HEK293 (cell line): ENCODE measurements around the gene CCDC30.
A peak's percentile ranks its signal among the peaks of the same experiment; 100 is the strongest.

Source experiments
- CTCF ChIA-PET: fragments of 350-600 bp; formaldehyde crosslinking; extraction: SDS; loops from one replicate; lab custom pipeline; 2021; ENCODE audit warnings: antibody characterized with exemption; lab: Yijun Ruan, JAX
- POLR2A ChIA-PET: fragments of 300-600 bp; formaldehyde crosslinking; extraction: SDS; loops from one replicate; lab custom pipeline; 2020; ENCODE audit warnings: antibody characterized with exemption, inconsistent platforms; lab: Yijun Ruan, JAX
- H3K27ac ChIP-seq: fragments of 200-500 bp; sonication (Bioruptor generic); 2 replicates; pipeline ENCODE4 v1.5.1; 2014; ENCODE audit warnings: low read depth, low read length, control low read depth, inconsistent platforms; ENCODE audit errors: extremely low read depth
- H3K36me3 ChIP-seq, 2 experiments: fragments of 200-500 bp in 1 of 2; sonication (Bioruptor generic) in 1 of 2; 1 replicate in 1 of 2; 2 replicates in 1 of 2; pipeline ENCODE4 v1.5.1; 2014 to 2017; ENCODE audit warnings: inconsistent platforms in 2 of 2, low read length in 2 of 2; ENCODE audit not compliant: control insufficient read depth in 2 of 2, insufficient read depth in 1 of 2
- H3K4me1 ChIP-seq: fragments of 200-500 bp; sonication (Bioruptor generic); 2 replicates; pipeline ENCODE4 v1.5.1; 2014; ENCODE audit warnings: mild to moderate bottlenecking, low read length, inconsistent platforms; ENCODE audit not compliant: control insufficient read depth, insufficient read depth
- H3K4me3 ChIP-seq: 2 replicates; pipeline ENCODE4 v1.5.1; 2011; ENCODE audit warnings: low read depth, mild to moderate bottlenecking, control low read depth, low read length, moderate library complexity
- H3K9me3 ChIP-seq: fragments of 200-500 bp; sonication (Bioruptor generic); 2 replicates; pipeline ENCODE4 v1.5.1; 2014; ENCODE audit warnings: low read depth, low read length, inconsistent platforms; ENCODE audit not compliant: control insufficient read depth, insufficient read depth
- EGR2 ChIP-seq: fragments of 450-650 bp; formaldehyde crosslinking; IDR thresholded peaks from 2 replicates; pipeline ENCODE4 v1.5.1; 2016; ENCODE audit warnings: low read depth, missing biosample characterization, missing genetic modification characterization
- IKZF3 ChIP-seq: fragments of 450-650 bp; IDR thresholded peaks from 2 replicates; pipeline ENCODE4 v1.5.0; 2018; ENCODE audit warnings: missing biosample characterization, mild to moderate bottlenecking, missing genetic modification characterization, moderate library complexity
- MZF1 ChIP-seq: fragments of 450-650 bp; formaldehyde crosslinking; IDR thresholded peaks from 2 replicates; pipeline ENCODE4 v1.5.1; 2017; ENCODE audit warnings: missing biosample characterization, missing genetic modification characterization, borderline replicate concordance
- SALL2 ChIP-seq: fragments of 450-650 bp; formaldehyde crosslinking; IDR thresholded peaks from 2 replicates; pipeline ENCODE4 v1.5.0; 2017; ENCODE audit warnings: missing biosample characterization, mild to moderate bottlenecking, missing genetic modification characterization, borderline replicate concordance
- YY2 ChIP-seq: fragments of 450-650 bp; formaldehyde crosslinking; IDR thresholded peaks from 2 replicates; pipeline ENCODE4 v1.5.1; 2016; ENCODE audit warnings: missing biosample characterization, missing genetic modification characterization
- ZFHX2 ChIP-seq: fragments of 450-650 bp; formaldehyde crosslinking; conservative IDR thresholded peaks from 2 replicates; pipeline ENCODE4 v1.5.1; 2016; ENCODE audit warnings: missing biosample characterization, missing genetic modification characterization
- ZNF121 ChIP-seq: fragments of 450-650 bp; formaldehyde crosslinking; IDR thresholded peaks from 2 replicates; pipeline ENCODE4 v1.5.1; 2016; ENCODE audit warnings: missing biosample characterization, missing genetic modification characterization
- ZNF16 ChIP-seq: fragments of 450-650 bp; formaldehyde crosslinking; IDR thresholded peaks from 2 replicates; pipeline ENCODE4 v1.5.1; 2016; ENCODE audit warnings: low read depth, missing biosample characterization, missing genetic modification characterization
- ZNF184 ChIP-seq: fragments of 450-650 bp; IDR thresholded peaks from 2 replicates; pipeline ENCODE4 v1.5.1; 2018; ENCODE audit warnings: missing biosample characterization, mild to moderate bottlenecking, missing genetic modification characterization
- ZNF23 ChIP-seq: fragments of 450-650 bp; formaldehyde crosslinking; IDR thresholded peaks from 2 replicates; pipeline ENCODE4 v1.5.1; 2016; ENCODE audit warnings: missing biosample characterization, missing genetic modification characterization, borderline replicate concordance
- ZNF266 ChIP-seq: fragments of 450-650 bp; formaldehyde crosslinking; IDR thresholded peaks from 2 replicates; pipeline ENCODE4 v1.5.1; 2016; ENCODE audit warnings: missing biosample characterization, missing genetic modification characterization, low read depth
- ZNF311 ChIP-seq: fragments of 450-650 bp; formaldehyde crosslinking; IDR thresholded peaks from 2 replicates; pipeline ENCODE4 v1.5.1; 2017; ENCODE audit warnings: missing biosample characterization, missing genetic modification characterization, borderline replicate concordance
- ZNF366 ChIP-seq: fragments of 450-650 bp; formaldehyde crosslinking; conservative IDR thresholded peaks from 2 replicates; pipeline ENCODE4 v1.5.1; 2016; ENCODE audit warnings: missing biosample characterization, missing genetic modification characterization
- ZNF433 ChIP-seq: fragments of 450-650 bp; formaldehyde crosslinking; IDR thresholded peaks from 2 replicates; pipeline ENCODE4 v1.5.1; 2016; ENCODE audit warnings: missing biosample characterization, missing genetic modification characterization, low read depth
- ZNF521 ChIP-seq: fragments of 450-650 bp; formaldehyde crosslinking; IDR thresholded peaks from 2 replicates; pipeline ENCODE4 v1.5.1; 2017; ENCODE audit warnings: missing biosample characterization, mild to moderate bottlenecking, missing genetic modification characterization
- ZNF549 ChIP-seq: fragments of 450-650 bp; IDR thresholded peaks from 2 replicates; pipeline ENCODE4 v1.5.1; 2018; ENCODE audit warnings: missing biosample characterization, missing genetic modification characterization, mild to moderate bottlenecking, inconsistent platforms, moderate library complexity
- ZNF768 ChIP-seq: fragments of 450-650 bp; formaldehyde crosslinking; IDR thresholded peaks from 2 replicates; pipeline ENCODE4 v1.5.1; 2018; ENCODE audit warnings: missing biosample characterization, mild to moderate bottlenecking, missing genetic modification characterization
- ZNF837 ChIP-seq: fragments of 450-650 bp; formaldehyde crosslinking; IDR thresholded peaks from 2 replicates; pipeline ENCODE4 v1.5.1; 2016; ENCODE audit warnings: missing biosample characterization, missing genetic modification characterization
- TF ChIP-seq, protein P1 (sequence below): fragments of 450-650 bp; formaldehyde crosslinking; IDR thresholded peaks from 2 replicates; pipeline ENCODE4 v1.5.1; 2017; ENCODE audit warnings: missing biosample characterization, missing genetic modification characterization
- TF ChIP-seq, protein P2 (sequence below): fragments of 450-650 bp; formaldehyde crosslinking; IDR thresholded peaks from 2 replicates; pipeline ENCODE4 v1.5.1; 2017; ENCODE audit warnings: missing biosample characterization, missing genetic modification characterization
- TF ChIP-seq, protein P3 (sequence below): fragments of 450-650 bp; formaldehyde crosslinking; IDR thresholded peaks from 2 replicates; pipeline ENCODE4; 2016; ENCODE audit warnings: missing biosample characterization, missing genetic modification characterization

The CCDC30 gene

DNA sequence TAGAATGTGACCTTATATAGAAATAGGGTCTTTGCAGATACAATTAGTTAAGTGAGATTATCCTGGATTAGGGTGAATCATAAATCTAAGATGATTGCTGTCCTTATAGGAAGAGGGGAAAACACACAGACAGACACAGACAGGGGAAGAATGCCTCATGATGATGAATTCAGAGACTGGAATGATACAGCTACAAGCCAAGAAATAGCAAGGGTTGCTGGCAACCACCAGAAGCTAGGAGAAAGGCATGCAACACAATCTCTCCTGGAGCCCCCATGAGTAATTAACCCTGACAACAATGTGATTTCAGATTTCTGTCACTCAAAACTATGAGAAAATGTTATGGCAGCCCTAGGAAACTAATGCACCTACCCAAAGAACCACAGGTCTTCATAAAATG, 176.0 kb downstream of the CCDC30 start (continued):
- no peak for TF ChIP-seq ZNF549 (tag by site-specific recombination)

DNA sequence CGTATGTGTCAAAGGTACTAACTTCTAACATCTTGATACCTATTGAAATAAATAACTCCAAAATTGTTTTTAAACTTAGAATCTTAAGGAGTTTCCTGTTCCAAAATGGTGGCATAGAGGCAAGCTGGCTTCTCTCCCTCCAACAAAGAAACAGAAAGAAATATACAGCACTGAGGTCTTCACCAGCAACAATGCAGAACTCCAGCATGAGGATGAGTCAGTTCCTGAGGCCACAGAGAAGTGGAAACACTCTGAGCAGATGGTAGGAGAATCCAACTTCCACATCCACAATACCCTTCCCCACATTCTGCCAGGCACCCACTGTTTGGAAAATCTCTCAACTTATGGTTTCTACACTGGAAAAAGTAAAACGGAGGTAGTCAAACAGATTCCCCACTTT, 183.0 kb downstream of the CCDC30 start:
- Histone ChIP-seq H3K27ac (no peak overlapping the region), H3K36me3 (no peaks in the 10 kb centered on the region), H3K4me3 (no peak overlapping the region), H3K9me3 (no peaks in the 10 kb centered on the region), H3K4me1 (no peaks in the 10 kb centered on the region)
- CTCF ChIA-PET: interaction anchor here (1.2 to 1.8 kb wide), 2 partner anchors 68 to 306 kb away, joined by 4 to 5 read pairs; no protein-coding TSS in a partner anchor
- POLR2A ChIA-PET: no interaction called here
- TF ChIP-seq ZNF266 (tag by site-specific recombination): no peak
- TF ChIP-seq ZNF366: no peak
- no peak for TF ChIP-seq ZNF768 (tag by site-specific recombination)
- TF ChIP-seq YY2 (tag by site-specific recombination): no peak
- no peak for TF ChIP-seq ZNF16 (tag by site-specific recombination)
- no peak for TF ChIP-seq ZNF837 (tag by site-specific recombination)
- no peak for TF ChIP-seq ZNF23
- TF ChIP-seq MZF1: no peak
- TF ChIP-seq ZNF521 (tag by site-specific recombination): no peak
- TF ChIP-seq, protein P1, sequence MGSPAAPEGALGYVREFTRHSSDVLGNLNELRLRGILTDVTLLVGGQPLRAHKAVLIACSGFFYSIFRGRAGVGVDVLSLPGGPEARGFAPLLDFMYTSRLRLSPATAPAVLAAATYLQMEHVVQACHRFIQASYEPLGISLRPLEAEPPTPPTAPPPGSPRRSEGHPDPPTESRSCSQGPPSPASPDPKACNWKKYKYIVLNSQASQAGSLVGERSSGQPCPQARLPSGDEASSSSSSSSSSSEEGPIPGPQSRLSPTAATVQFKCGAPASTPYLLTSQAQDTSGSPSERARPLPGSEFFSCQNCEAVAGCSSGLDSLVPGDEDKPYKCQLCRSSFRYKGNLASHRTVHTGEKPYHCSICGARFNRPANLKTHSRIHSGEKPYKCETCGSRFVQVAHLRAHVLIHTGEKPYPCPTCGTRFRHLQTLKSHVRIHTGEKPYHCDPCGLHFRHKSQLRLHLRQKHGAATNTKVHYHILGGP (tag by site-specific recombination): no peak

DNA sequence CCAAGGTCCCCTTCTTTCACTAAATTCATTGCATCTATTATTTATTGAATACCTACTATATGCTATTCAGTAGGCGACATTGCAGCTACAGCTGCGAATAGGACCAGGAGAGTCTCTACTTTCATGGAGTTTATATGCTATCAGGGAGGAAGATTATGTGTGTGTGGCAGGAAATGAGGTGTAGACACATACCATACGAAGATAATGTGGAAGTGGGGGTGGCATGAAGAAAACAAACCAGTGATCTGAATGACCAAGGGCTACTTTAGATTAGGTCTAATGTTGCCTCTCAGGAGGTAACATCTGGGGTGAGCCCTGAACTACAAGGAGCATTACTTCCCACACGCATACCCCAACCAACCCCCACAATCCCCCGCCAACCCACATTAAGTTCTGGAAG, 194.1 kb downstream of the CCDC30 start:
- Histone ChIP-seq H3K27ac (no peak overlapping the region), H3K4me1 (no peaks in the 10 kb centered on the region), H3K9me3 (no peaks in the 10 kb centered on the region), H3K4me3 (no peak overlapping the region), H3K36me3 (peaks cover 19 to 30% of the 10 kb centered on the region in 2 experiments)
- ChIA-PET CTCF (interaction anchor here (0.7 to 1.5 kb wide), 3 partner anchors 13 to 59 kb away, joined by 4 read pairs; no protein-coding TSS in a partner anchor), POLR2A (interaction anchor here (0.8 to 2.4 kb wide), 6 partner anchors 22 to 206 kb away, joined by 3 to 23 read pairs (median 4); partner anchors contain the start of genes C1orf50, P3H1, YBX1 and ZNF691)
- TF ChIP-seq EGR2 (tag by site-specific recombination): peak; percentile 37; the same call in 1 of the 2 replicates
- peak; percentile 50; the same call in 1 of the 2 replicates for TF ChIP-seq ZFHX2 (tag by site-specific recombination)
- no peak for TF ChIP-seq ZNF184 (tag by site-specific recombination)

DNA sequence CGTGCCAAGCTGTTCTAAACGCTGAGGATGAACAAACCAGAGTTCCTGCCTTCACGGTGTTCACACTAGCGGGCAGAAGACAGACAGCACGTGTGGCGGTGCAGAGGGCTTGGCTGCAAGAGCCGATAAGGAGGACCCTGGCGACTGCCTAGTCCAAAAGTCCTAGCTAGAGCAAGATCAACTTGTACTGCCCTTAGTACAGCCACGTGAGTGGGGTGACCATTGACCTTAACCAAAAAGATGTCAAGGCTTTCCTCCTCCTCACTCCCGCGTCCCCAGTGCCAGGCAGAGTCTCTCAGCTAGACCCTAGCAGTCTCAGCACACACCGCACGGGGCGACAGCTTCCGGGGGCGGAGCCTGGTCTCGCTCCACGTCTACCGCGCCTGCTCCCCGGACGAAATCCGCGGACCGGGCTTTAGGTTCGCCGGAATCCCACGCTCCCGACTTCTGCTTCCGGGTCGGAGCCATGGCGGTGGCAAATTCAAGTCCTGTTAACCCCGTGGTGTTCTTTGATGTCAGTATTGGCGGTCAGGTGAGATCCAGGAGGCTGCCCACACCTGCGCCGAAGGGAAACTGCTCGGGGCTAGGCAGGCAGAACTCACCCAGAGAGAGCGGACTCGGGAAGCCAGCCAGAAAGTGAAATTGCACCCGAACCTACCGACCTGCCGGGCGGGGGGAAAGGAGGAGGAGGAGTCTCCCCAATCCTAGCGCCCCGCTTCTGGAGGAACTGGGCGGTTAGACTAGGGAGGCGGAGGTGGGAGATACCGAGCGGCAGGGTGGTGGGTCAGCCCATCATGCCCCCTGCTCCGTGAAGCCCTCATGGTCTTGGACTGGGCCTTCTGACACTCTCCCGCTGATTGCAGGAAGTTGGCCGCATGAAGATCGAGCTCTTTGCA, 195.1 kb downstream of the CCDC30 start, which contains the start of gene PPIH:
PPIH (plus strand) TSS at position 443 of the 896 bp plus-strand sequence; CDS start at position 467, 24 bp downstream.
- Histone ChIP-seq H3K4me1 (no peaks in the 10 kb centered on the region), H3K27ac (peak within 1 kb of the TSS; percentile 67), H3K36me3 (peaks cover 27 to 39% of the 10 kb centered on the region in 2 experiments), H3K9me3 (no peaks in the 10 kb centered on the region), H3K4me3 (peak within 1 kb of the TSS; percentile 74)
- POLR2A ChIA-PET: interaction anchor here (0.7 to 2.4 kb wide), 10 partner anchors 13 to 466 kb away, joined by 3 to 23 read pairs (median 4); partner anchors contain the start of genes C1orf50, P3H1, YBX1 and ZNF691
- CTCF ChIA-PET: interaction anchor here (0.6 to 1.5 kb wide), 6 partner anchors 14 to 228 kb away, joined by 3 to 4 read pairs (median 4); partner anchors contain the start of gene P3H1
- no peak for TF ChIP-seq ZNF433 (tag by site-specific recombination)
- peak; percentile 100 for TF ChIP-seq ZNF121 (tag by site-specific recombination)
- TF ChIP-seq IKZF3 (tag by site-specific recombination): 0 out of 2 replicates have a peak, but pooled peaks have one; percentile 8
- TF ChIP-seq, protein P2, sequence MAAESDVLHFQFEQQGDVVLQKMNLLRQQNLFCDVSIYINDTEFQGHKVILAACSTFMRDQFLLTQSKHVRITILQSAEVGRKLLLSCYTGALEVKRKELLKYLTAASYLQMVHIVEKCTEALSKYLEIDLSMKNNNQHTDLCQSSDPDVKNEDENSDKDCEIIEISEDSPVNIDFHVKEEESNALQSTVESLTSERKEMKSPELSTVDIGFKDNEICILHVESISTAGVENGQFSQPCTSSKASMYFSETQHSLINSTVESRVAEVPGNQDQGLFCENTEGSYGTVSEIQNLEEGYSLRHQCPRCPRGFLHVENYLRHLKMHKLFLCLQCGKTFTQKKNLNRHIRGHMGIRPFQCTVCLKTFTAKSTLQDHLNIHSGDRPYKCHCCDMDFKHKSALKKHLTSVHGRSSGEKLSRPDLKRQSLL (tag by site-specific recombination): no peak
- no peak for TF ChIP-seq SALL2 (tag by site-specific recombination)
- no peak for TF ChIP-seq ZNF311
- TF ChIP-seq, protein P3, sequence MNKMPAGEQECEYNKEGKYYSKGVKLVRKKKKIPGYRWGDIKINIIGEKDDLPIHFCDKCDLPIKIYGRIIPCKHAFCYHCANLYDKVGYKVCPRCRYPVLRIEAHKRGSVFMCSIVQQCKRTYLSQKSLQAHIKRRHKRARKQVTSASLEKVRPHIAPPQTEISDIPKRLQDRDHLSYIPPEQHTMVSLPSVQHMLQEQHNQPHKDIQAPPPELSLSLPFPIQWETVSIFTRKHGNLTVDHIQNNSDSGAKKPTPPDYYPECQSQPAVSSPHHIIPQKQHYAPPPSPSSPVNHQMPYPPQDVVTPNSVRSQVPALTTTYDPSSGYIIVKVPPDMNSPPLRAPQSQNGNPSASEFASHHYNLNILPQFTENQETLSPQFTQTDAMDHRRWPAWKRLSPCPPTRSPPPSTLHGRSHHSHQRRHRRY (tag by site-specific recombination): no peak
